Left lung (tissue), 10 donors: ENCODE measurements around the gene AKAP11. TPM values are rescaled to one million over a fixed set of nuclear protein-coding genes. Genes with fewer than 3 reads are reported as not detected.

ENCODE experiments used
- ATAC-seq: fragments of 200-7000 bp; cut with Tn5 transposase; one replicate; pipeline ENCODE4 v1.9.1; 2020; ENCODE audit warnings: moderate library complexity
- DNase-seq, 4 donors: peaks; one replicate each; pipeline ENCODE4 v3.0.0-alpha.2; 2013 to 2020
- H3K27ac ChIP-seq, 2 donors: fragments of 200-600 bp; sonication (generic) in 1 of 2; one replicate each; pipeline versions ENCODE4 v1.5.0 to v1.8.0; 2020 to 2021
- H3K27me3 ChIP-seq, 2 donors: fragments of 200-600 bp; sonication (generic) in 1 of 2; one replicate each; pipeline versions ENCODE4 v1.5.0 to v1.8.0; 2020 to 2021
- H3K36me3 ChIP-seq, 2 donors: fragments of 200-600 bp; sonication (generic) in 1 of 2; one replicate each; pipeline versions ENCODE4 v1.5.0 to v1.8.0; 2020 to 2021
- H3K4me1 ChIP-seq, 2 donors: fragments of 200-600 bp; one replicate each; pipeline ENCODE4 v1.8.0; 2021
- H3K4me3 ChIP-seq, 2 donors: fragments of 200-600 bp; sonication (generic) in 1 of 2; one replicate each; pipeline versions ENCODE4 v1.5.0 to v1.8.0; 2020 to 2021; ENCODE audit warnings: mild to moderate bottlenecking in 1 of 2
- H3K9me3 ChIP-seq, 2 donors: fragments of 200-600 bp; sonication (generic) in 1 of 2; one replicate each; pipeline versions ENCODE4 v1.5.0 to v1.8.0; 2020 to 2021
- intact Hi-C, 2 donors: fragments of 100-400 bp; cut with DNase I; formaldehyde crosslinking; loops; one replicate each; pipeline versions ENCODE4 v1.11.2 to v1.14.2; 2022
- polyA plus RNA-seq, 6 donors: library from polyadenylated mRNA; unstranded; fragments of 120-200 nt; gene quantifications; one replicate each; pipeline ENCODE4 v1.2.1, GENCODE V29; 2013; ENCODE audit not compliant: insufficient read length in 6 of 6
- total RNA-seq, 2 donors: library from RNA; stranded (reverse); fragmentation: NEBNext Ultra II Directional; extraction: Animal tissue kit (Norgen Biotek cat#: 25700); gene quantifications; one replicate each; pipeline ENCODE4 v1.2.1, GENCODE V29; 2021
- TF ChIP-seq, protein P1 (sequence below), 2 donors: fragments of 200-600 bp; sonication (generic) in 1 of 2; IDR thresholded peaks; one replicate each; pipeline versions ENCODE4 v1.5.0 to v1.8.0; 2021; ENCODE audit warnings: antibody characterized with exemption in 2 of 2
- donor health status: DM: no; HTN: yes; CAD: no.
- donor health status: DM: no; HTN: no; CAD: no.

The AKAP11 gene
- total and polyA plus RNA-seq, 8 donors: 30.3 to 47.1 (median 41.9) TPM

DNA sequence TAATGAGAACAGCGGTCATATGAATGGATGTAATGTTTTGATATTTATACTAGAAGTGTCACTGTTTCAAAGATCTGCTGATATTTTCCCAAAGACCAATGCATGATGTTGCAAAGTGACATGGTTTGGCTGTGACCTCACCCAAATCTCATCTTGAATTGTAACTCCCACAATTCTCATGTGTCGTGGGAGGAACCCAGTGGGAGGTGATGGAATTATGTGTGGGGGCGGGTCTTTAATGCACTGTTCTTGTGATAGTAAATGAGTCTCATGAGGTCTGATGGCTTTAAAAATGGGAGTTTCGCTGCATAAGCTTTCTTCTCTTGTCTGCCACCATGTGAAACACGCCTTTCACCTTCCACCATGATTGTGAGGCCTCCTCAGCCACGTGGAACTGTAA, 98.3 kb downstream of the AKAP11 start:
- no peaks in the 10 kb centered on the region for H3K27me3 ChIP-seq
- no peak overlapping the region for H3K4me3 ChIP-seq
- no peaks in the 10 kb centered on the region for H3K4me1 ChIP-seq
- no peaks in the 10 kb centered on the region for H3K9me3 ChIP-seq
- no peak overlapping the region for H3K27ac ChIP-seq
- DNase-seq: no peak
- ATAC-seq: no peak
- no peaks in the 10 kb centered on the region for H3K36me3 ChIP-seq
- TF ChIP-seq, protein P1, sequence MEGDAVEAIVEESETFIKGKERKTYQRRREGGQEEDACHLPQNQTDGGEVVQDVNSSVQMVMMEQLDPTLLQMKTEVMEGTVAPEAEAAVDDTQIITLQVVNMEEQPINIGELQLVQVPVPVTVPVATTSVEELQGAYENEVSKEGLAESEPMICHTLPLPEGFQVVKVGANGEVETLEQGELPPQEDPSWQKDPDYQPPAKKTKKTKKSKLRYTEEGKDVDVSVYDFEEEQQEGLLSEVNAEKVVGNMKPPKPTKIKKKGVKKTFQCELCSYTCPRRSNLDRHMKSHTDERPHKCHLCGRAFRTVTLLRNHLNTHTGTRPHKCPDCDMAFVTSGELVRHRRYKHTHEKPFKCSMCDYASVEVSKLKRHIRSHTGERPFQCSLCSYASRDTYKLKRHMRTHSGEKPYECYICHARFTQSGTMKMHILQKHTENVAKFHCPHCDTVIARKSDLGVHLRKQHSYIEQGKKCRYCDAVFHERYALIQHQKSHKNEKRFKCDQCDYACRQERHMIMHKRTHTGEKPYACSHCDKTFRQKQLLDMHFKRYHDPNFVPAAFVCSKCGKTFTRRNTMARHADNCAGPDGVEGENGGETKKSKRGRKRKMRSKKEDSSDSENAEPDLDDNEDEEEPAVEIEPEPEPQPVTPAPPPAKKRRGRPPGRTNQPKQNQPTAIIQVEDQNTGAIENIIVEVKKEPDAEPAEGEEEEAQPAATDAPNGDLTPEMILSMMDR (IDR thresholded peaks at IDR 0.05): no peak
- intact Hi-C loops: no loop called here

Other genes with a start within 250 kb of the AKAP11 start
- gene DGKH, start 223.5 kb upstream of the AKAP11 start, total RNA-seq: 10 to 100 TPM; 15.4 to 17.1 TPM
- gene DGKH, start 223.5 kb upstream of the AKAP11 start, polyA plus RNA-seq: 10 to 100 TPM in 5 of 6 donors, 1 to 10 TPM in 1; 9.8 to 13.2 (median 11.3) TPM